HUDEP-2 (cell line): ENCODE data around the gene ALPK3.

Experiments used
- DNase-seq, 76 experiments: peaks; one replicate each; lab custom pipeline; 2025; ENCODE audit not compliant: unreplicated experiment in 76 of 76; lab: John Stamatoyannopoulos, UW

ALPK3 gene

DNA sequence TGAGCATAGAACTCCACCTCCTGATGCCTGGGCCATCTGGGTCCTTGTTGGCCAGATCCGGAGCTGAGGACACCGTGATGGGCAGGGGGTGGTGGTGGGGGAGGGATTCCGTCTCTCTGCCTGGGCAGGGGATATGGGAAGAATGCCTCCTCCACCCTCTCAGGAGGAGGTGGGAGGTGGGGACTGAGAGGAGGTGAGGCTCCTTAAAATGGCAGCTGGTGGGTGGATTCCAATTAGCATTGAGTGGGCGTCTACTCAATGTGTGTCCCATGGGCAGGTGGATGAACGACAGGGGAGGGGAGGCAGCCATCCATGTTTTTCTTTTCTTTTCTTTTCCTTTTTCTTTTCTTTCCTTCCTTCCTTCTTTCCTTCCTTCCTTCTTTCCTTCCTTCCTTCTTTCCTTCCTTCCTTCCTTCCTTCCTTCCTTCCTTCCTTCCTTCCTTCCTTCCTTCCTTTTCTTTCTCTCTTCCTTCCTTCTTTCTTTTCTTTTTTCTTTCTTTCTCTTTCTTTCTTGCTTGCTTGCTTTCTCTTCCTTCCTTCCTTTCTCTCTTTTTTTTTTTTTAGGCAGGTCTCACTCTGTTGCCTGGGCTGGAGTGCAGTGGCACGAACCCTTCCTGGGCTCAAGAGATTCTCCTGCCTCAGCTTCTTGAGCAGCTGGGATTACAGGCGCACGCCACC, 72.3 kb downstream of the ALPK3 start:
- no peak for DNase-seq

DNA sequence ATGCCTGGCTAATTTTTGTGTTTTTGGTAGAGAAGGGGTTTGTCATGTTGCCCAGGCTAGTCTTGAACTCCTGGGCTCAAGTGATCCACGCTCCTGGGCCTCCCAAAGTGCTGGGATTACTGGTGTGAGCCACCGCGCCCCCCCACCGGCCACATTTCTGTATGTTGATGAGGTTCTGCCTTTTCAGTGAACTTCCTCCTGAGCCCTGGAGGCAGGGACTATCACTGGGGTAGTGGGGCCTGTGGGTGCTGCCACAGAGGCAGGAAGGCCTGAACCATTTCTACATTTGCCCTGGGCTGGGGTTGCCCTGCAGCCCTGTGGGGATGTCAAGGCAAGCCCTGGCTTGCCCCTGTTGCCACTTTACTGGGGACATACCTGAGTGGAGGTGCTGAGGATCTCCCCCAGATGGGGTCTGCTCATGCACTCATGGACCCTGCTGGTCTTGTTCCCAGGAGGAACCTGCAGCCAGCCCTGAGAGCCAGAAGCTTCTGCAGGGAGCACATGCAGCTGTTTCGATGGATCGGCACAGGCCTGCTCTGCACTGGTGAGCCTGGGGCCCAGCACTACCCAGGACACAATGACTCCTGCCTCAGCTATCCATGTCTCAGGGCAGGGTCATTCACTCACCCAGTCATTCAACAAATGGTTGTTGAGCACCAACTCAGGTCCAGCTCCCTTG, 73.0 kb downstream of the ALPK3 start:
- DNase-seq = no peak

DNA sequence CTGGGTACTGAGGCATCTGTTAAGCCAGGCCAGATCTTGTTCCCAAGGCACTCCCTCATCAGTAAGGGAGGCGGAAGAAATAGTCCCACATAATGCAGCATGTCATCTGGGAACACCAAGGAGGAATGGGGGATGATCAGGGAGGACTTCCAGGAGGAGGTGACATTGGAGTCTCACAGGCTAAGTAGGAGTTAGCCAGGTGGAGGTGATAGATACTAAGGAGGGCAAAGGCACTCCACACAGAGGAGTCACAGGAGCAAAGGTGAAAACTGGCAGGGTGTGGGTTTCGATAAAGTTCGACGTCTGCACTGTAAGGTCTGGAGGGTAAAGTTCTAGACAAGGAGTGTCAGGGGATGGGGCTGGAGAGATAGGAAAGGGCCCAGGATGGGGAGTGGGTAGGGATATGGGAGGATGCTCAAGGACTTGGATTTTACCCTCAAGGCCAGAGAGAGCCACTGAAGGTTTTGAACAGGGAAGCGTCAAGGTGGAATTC, 73.6 kb downstream of the ALPK3 start:
- no peak for DNase-seq

DNA sequence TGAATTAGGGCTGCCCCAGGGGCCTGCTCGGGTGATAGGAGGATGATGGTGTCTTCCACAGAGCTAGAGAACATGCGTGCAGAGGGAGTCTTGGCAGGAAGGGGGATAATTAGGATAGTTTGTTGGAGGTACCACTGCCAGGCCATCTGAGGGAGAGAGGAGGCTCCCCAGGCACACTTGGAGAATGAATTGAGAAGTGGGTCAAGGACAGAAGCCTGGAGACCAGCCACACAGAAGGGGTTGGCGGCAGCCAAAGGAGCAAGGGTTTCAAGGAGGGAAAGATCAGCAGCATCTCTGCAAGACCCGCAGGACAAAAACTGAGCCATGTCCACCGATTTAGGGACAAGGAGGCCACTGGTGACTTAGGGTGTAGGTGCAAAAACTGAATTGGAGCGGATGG, 74.2 kb downstream of the ALPK3 start:
- DNase-seq = no peak

DNA sequence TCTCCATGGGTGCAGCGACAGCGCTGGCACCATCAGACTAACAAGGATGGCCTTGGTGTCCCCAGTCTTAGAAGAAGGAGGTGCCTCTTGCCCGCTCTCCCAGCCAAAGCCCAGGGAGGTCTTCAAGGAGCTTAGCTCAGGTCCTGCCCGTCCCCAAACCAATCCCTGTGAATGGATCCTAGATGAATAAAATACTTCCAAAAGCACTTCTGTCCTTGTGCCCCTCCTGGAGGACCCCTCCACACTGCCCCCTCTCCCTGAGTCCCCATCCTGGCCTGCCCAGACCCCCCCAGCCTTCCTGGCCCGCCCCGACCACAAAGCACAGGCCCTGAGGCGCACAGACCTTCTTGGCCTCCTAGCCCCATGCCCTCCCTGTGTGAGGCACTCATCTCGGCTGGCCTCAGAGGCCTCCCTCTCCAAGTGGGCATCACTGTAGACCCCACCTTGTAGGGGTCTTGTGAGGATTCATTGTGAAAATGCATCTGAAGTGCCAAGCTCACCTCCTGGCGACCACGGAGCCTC, 75.7 kb downstream of the ALPK3 start:
- DNase-seq = no peak

DNA sequence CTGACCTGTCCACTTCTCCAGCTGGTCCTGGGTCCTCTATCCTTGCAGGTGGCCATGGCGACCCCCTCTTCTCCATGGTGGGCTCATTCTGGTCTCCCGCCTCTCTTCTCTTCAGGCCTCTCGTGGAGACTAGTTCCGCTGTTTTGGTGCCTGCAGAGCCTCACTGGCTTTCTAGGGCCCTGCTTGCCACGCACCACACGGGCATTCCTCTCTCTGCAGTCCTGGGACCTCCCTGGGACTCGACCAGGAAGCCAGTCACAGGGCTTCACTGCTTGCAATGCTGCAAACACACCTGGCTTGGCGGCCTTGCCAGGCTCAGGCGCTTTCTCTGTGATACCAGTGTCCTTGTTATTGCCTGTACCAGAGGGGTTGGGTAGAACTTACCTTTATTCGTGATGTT, 76.5 kb downstream of the ALPK3 start:
- DNase-seq = no peak

DNA sequence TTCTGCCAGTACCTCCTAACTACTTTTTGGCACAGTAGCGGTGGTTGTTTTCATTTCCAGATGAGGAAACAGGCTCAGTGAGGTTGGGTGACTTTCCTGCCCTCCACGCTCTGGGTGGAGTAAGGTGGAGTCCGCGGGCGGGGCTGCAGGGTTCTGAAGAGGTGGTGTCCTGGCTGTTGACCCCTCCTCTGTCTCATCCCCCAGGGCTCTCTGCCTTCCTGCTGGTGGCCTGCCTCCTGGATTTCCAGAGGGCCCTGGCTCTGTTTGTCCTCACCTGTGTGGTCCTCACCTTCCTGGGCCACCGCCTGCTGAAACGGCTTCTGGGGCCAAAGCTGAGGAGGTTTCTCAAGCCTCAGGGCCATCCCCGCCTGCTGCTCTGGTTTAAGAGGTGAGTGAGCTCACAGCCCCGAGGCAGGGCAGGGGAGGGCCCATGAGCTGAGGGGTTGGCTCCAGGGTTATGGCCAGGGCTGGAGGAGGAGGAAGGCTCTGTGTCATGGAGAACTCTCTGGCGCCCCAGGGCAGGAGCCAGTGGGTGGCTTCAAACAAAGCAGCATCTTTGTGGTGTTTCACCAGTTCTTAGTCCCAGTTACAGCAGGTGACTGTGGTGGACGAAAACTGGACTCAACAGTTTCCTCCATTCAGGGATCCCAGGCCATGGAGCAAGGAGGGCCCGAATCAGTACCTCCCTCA, 77.7 kb downstream of the ALPK3 start:
- DNase-seq = no peak

DNA sequence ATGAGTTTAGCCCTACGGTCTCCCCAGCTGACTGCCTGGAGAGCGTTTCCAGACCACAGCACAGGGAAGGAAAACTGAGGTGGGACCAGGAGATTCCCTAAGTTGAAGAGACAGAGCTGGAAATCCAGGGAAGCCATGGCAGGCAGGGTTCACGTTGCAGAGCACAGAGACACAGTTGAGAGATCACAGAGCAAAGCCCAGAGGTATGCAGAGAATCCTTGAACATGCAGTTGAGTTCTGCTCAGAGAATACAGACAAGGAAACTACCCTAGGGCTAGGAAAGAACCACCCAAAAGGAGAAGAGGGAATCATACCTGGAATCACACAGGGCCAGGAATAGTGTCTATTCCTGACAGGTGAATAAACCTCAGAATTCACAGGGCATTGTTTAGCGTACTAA, 81.6 kb downstream of the ALPK3 start:
- DNase-seq = no peak

DNA sequence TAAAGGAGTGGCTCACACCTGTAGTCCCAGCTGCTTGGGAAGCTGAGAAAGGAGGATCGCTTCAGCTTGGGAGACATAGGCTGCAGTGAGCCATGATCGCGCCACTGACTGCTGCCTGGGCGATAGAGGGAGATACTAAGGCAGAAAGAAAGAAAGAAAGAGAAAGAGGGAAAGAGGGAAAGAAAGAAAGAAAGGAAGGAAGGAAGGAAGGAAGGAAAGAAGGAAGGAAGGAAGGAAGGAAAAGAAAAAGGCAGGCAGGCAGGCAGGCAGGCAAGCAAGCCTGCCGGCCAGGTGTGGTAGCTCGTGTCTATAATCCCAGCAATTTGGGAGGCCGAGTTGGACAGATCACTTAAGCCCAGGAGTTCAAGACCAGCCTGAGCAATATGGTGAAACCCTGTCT, 82.6 kb downstream of the ALPK3 start:
- no peak for DNase-seq

DNA sequence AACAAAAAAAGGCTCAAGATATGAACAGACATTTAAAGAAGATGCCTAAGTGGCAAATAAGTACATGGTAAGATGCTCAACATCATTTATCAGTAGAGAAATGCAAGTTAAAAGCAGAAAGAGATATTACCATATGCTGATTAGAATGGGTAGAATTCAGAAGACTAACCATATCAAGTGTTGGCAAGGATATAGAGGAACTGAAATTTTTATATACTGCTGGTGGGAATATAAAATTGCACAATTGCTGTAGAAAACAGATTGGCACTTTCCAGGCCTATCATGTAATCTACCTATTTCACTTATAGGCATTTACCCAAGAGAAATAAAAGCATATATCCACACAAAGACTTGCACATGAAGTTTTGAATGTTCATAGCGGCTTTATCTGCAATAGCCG, 84.4 kb downstream of the ALPK3 start:
- no peak for DNase-seq

DNA sequence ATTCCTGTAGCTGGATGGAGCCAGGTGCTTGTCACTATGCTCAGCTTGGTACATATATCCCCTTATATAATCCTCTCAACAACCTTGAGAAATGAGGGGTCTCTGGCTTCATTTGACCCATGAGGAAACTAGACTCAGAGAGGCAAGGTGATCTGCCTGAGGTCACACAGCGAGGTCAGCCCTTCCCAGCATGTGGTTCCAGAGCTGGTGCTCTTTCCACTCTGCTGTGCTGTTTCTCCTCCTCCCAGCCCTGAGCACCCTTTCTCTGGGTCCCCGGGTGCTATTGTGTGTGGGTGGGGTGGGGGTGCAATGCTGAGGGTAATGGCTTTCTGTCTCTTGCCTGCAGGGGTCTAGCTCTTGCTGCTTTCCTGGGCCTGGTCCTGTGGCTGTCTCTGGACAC, 86.6 kb downstream of the ALPK3 start:
- no peak for DNase-seq

DNA sequence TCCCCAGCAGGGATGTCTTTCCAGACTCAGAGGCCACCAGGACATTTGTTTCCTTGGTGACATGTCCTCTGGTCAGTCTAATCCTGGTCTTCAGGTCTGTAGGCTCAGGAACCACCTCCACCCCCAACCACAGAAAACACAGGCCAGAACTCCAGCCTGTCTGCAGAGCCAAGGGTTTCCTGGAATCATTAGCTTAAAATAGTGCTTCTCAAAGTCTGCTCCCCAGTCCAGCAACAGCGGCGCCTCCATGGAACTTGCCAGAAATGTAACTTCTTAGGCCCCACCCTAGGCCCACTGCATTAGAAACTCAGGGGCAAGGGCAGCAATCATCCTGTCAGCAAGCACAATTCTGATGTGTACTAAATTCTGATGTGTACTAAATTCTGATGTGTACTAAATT, 87.3 kb downstream of the ALPK3 start:
- no peak for DNase-seq

DNA sequence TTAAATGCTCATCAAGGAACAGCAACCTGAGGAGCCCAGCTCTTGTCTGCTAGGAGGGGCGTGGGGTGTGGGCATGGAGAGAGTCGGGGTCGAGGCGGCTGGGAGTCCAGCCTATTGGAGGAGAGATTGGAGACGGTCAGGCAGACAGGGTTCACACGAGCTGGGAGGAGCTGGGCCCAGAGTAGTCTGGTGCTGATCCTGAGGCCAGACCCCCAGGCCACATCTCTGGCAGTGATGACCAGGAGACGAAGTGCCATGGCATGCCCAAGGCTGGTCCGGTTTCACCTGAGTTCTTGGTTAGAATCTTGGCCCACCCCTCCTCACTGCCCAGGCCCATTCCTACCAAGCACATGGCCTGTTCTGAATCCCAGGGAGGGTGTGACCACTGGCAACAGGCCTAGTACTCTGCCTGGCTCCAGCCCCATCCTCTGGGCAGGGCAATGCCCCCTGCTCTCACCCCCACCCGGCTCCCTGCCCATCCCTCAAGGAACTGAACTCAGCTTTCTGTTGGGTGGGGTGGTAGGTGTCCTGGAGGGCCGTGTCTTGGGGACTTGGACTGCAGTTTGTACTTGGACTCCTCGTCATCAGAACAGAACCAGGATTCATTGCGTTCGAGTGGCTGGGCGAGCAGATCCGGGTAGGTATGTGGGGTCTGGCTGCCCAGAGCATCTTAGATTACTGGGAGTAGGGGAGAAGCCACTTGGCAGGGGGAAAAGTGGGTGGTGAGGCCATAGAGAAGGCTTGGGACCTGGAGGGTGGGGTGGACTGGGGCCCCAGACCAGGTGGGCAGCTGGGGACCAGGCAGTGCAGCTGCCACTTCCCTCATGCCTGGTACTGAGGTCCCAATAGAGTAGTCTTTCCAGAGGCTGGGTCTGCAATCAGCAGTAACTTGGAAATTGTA, 88.1 kb downstream of the ALPK3 start:
- no peak for DNase-seq

DNA sequence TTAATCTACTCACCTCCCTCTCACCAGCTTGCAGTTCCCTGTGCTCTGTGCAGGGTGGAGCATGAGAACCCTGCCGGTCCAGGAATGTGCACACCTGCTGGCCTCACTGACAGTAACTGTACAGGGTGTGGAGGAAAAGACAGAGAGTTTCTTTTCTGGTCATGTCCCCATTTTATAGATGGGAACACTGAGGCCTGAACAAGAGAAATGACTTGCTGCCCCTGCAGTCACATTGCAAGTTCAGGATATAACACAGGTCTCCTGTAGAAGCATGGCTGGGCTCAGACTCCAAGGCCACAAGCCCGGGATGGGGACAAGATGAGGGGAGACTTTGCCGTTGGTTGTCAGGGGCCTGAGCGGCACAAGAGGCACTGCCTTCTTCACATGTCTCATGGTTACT, 90.6 kb downstream of the ALPK3 start:
- no peak for DNase-seq

DNA sequence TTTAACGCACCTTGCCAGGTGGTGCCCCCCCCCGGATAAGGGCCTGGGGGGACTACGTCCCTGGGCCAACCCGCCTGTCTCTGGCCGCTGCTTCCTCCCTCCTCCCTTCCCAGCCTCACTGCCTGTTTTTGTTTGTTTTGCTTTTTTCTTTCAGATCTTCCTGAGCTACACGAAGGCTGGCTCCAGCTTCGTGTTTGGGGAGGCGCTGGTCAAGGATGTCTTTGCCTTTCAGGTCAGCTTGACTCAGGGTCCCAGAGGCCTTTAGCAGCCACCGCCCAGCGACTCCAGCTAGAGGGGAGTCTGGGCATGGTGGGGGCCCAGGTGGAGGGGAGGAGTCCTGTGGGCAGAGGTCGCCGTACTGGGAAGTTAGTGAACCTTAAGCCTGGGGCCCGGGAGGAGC, 91.4 kb downstream of the ALPK3 start:
- no peak for DNase-seq

DNA sequence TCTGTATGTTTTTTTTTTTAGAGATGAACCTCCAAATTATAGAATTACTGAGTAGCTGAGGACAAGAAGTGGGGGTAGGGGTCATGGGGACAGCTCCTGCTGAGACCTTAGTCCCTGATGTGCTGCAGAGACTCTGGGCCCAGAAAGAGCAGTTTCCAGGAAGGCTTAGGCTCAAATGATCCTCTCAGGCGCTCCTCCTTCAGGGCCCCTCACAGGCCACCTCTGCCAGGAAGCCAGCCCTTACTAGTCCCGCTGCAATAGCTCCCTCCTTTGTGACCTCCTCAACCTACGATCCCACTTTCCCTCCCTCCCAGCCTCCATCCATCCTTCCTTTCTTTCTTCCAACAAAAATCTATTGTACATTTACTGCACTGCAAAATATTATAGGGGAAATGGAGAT, 91.9 kb downstream of the ALPK3 start:
- no peak for DNase-seq

DNA sequence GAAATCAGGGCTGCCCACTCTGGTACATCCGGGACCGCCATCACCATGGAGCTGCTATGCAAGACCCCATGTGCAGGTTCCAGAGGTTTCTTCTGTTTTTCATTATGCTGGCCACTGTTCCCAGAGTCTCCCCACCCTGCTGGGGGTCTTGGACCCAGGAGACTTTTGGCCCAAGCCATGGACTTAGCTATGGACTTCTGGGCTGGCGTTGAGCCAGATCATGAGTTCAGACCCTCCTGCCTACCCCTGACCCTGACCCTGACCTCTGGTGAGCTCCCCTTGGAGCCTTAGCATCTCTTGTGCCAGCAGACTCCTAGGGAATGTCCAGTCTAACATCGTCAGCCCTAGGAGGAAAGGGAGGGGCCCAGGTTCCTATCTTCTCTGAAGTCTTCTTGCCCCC, 92.6 kb downstream of the ALPK3 start:
- no peak for DNase-seq

DNA sequence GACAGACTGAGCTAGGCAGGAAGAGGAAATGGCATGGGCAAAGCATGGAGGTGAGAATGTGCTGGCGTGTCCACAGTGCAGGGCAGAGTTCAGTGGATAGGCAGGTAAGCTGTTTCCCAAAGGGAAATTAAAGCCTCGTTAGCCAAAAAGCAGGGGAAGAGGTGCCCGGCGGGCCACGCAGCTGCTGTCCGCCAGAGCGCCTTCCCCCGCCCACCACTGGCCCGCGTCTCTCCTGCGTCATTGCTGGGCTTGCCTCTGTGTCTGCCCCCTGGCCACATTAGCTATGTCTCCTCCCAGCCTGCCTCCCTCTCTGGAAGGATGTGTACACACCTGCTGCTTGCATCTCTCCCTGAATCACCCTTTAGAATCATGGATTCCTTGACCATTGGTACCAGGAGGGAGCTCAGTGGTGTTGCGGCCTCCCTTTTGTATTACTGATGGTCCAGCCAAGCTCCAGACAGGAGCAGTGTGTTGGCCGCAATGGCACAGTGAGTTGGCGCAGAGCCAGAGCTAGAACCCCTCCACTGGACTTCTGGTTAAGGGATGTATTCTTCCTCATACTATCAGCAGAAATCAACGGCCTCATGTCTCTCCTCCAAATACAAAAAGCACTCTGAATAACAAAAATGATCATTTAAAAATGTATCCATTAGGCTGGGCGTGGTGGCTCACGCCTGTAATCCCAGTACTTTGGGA, 93.9 kb downstream of the ALPK3 start:
- no peak for DNase-seq

DNA sequence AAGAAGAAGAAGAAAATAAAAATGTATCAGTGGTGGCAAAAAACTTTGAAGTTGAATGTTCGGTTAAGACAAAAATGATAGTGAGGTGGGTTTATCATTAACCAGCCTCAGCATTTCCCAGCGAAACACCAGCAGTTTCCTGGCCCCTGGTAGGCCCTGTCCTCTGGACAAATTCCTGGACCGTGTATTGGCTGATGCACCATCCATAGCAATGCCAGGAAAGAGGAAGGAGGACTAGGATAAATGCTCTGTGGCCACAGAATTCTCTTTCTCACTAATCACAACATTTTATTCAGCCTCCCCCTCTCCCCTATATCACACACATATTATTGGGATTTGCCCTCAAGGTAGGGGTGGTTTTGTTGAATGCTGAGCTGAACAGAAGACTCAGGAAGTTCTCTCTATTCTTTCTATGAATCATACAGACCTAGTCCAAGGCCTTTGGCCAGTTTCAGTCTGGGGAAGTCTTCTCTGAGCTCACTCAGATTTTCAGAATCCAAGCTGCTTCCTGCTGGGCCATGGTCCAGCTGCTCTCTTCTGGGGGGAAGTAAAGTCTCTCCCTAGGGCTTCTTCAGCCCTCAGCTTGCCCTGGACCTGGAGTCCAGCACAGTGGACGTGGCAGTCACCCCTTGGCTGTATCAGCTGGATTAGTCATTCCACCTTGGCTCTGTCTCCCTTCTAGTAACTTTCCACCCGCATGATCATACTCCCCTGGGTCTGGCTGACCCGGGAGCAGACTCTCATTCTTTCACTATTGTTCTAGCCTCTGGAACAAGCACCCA, 94.9 kb downstream of the ALPK3 start:
- DNase-seq = no peak
